ENCODE data around the gene CSF3R.

- no peak for TF ChIP-seq CTCF (IDR thresholded peaks at IDR 0.05)
- TF ChIP-seq POLR2A (IDR thresholded peaks at IDR 0.05), result no peak
These were observed 34.5 kb upstream of the CSF3R start for GRCh38 chr1:36517011-36517771.
